Stimulated activated CD4-positive, alpha-beta T cell treated with anti-CD3 and anti-CD28 coated beads, Interleukin-2, amount 100 ng/mL, for 24 hours (primary cell): Measurements from ENCODE around the gene BPIFB4.
"Not testable (repeated sequence)": the region's sequence is repeated elsewhere in the genome, so short reads cannot be mapped to it uniquely, and the experiment has no call there.

ENCODE experiments used
- DNase-seq, 2 donors: peaks; one replicate each; pipeline ENCODE4 v3.0.0-alpha.2; 2020

Gene BPIFB4

DNA sequence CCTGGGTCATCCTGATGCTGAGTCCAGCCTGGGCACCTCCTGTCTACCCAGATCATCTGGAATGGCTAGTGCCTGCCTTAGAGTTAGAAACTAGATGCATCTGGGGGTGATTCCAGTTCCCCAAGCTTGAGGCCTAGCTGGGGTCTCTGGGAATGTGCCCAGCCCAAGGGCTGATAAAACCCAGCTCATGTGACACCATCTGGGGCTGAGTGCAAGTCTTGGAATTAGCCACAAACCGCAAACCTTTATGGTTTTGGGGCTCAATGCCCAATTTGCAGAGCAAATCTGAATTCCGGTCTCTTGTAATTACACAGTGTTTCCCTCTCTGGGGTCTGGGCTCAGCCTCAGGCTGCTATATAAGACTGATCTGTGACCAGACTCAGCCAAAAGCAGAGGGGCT, at the start of gene BPIFB4:
Gene BPIFB4 (plus strand): TSS at position 385 of the 400 bp plus-strand sequence. CDS start 1,884 bp downstream, outside the sequence.
- no peak for DNase-seq

DNA sequence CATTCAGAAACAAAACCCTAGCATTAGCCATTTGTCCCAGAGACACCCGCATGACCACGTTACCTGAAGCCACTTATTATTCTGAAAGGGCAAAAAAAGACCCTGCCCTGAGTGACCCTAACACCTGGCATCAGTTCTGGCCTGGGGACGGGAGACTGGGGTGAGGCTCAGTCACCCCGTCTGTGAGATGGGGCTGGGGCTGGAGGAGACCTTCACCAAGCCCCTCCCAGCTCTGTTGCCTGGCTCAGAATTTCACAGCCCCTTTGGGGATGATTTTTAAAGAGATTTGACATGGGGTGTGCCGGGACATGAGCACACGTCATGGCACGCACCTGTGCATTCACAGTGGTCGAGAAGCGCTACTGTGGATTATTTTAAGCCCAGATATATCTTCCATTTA, 49.4 kb upstream of the BPIFB4 start:
- no peak for DNase-seq

GRCh38 chr20:33030569-33030968, 48.9 kb upstream of the BPIFB4 start:
- DNase-seq, result no peak

DNA sequence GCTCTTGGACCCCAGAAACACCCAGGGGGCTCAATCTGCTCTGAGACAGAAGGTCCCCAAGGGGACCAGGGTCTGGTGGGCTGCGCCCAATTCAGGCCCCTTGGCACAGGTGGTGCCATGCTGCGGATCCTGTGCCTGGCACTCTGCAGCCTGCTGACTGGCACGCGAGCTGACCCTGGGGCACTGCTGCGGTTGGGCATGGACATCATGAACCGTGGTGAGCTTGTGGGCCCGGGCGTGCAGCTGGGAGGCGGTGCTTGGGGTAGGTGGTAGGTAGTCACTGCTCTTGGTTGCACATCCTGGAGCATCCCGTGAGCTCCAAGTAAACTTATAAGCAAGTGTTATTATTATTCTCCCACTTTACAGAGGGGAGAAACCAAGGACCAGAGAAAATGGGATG, 47.9 kb upstream of the BPIFB4 start, which contains the start of gene BPIFB6:
Gene BPIFB6 (plus strand): TSS at position 118 of the 400 bp plus-strand sequence. CDS start 0 bp downstream, at position 118.
- no peak for DNase-seq

- no peak for DNase-seq
Measured at GRCh38 chr20:33032555-33032954, 46.9 kb upstream of the BPIFB4 start.

- no peak for DNase-seq
Measured at GRCh38 chr20:33033381-33033780, 46.1 kb upstream of the BPIFB4 start.

DNA sequence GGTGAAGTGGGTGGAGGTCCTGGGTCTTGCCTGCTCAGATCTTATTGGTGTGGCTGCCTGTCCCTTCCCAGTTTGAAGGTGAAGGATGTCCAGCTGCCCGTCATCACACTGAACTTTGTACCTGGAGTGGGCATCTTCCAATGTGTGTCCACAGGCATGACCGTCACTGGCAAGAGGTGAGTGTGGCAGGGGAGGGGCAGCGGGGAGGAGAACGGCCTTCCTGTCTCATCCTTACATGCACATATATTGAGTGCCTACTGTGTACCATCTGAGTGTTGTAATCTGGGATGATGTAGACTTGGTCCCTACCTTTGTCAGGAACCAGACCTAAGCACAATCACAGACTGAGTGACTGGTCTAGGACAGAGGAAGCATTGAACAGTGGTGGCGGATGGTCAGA, 45.3 kb upstream of the BPIFB4 start:
- no peak for DNase-seq

- DNase-seq, result no peak
Measured at GRCh38 chr20:33034901-33035492, 44.4 kb upstream of the BPIFB4 start.

GRCh38 chr20:33037456-33037855, 42.0 kb upstream of the BPIFB4 start:
- DNase-seq, result no peak

DNA sequence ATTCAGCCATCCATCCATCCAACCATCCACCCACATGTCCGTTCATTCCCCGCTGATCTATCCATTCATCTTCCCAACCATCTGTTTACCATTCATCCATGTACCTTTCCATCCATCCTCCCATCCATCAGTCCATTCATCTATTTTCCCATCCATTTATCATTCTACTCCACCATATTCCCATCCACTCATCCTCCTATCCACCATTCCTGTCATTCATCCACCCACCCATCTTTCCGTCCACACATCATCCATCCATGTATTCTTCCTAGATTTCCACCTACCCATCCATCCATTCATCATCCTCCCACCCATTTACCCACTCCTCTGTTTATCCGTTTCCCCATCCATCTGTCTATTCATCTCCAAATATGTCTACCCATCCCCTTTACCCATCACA, 41.2 kb upstream of the BPIFB4 start:
- no peak for DNase-seq

DNA sequence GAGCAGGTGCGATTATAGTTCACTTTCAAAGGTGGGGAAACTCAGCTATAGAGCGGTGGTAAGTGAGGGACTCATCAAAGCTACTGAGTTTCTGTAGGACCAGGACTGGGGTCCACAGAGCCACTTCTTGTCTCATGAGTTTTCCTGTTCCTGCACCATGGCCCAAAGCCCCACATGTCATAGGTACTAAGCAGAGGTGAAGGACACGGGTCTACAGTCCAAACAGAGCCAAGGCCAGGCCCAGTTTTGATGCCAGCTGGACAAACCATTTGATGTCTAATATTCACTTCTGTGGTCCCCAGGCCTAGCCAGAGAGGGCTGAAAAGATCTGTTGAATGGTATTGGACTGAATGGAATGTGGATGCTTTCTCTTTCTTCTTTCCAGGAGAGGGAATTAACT, 37.0 kb upstream of the BPIFB4 start:
- DNase-seq, result no peak

DNA sequence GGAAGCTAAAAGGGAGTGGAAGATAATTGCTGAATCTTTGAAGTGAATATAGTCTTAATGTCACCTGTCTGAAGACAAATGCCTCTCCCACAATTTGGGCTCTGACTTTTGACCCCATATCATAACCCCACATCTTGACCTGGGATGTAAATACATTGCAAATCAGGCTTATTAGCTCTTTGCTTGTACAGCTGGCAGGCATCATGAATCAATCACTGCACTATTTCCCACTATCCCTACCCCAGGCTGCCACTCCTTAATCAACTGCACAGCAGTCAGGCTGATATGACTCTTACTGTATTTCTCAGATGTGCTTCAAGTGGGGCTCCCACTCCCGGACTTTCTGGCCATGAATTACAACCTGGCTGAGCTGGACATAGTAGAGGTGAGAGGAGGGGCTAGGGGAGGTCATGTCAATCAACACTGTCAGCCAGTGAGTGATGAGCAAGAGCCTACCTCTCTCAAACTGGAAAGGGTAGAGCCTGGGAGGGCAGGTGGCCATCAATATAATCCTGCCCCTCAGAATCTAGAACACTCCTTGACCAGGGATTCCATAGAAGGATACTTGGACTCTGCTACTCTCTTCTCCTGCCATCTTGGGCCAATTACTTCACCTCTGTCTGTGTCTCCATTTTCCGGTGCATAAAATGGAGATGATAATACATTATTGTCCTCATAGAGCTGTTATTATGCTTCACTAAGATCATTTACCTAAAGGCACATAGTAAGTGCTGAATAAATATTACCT, 36.3 kb upstream of the BPIFB4 start:
- no peak for DNase-seq

DNA sequence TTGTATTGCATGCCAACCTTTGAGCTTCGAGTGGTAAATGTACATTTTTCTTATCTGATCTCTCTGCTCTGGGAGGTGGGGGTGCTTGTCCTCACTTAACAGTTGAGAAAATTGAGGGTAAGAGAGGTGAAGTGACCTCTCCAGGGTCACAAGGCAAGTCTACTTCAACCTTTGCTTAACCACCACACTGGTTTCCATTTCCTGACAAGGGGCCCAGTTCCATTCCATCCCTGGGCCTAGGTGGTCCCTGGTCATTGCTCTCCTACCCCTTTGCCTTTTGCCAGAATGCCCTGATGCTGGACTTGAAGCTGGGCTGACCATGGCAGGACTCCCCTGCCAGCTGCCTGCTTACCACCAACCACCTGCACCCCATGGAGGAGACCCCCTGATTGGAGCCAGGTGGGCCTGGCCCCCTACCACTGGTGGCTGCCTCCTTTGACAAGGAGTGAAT, 35.7 kb upstream of the BPIFB4 start:
- no peak for DNase-seq

- DNase-seq, result not testable (repeated sequence)
Measured at GRCh38 chr20:33045129-33045721, 34.2 kb upstream of the BPIFB4 start.

DNA sequence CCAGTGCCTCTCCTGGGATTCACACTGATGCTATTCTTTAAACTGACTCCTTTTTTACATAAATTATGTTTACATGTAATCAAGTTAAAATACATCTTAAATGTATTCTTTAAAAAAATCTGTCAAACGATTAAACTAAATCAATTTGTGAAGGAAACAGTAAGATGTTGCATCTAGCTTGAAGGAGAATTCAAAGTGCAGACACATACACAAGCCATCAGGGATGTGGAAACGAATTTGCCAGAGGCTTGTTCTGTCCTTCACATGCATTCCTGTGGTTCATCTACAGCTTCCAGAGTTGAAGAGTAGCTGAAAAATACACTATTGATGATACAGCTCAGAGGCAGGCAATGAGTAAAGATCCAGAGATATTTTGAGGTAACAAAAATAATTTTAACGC, 33.0 kb upstream of the BPIFB4 start:
- no peak for DNase-seq

DNA sequence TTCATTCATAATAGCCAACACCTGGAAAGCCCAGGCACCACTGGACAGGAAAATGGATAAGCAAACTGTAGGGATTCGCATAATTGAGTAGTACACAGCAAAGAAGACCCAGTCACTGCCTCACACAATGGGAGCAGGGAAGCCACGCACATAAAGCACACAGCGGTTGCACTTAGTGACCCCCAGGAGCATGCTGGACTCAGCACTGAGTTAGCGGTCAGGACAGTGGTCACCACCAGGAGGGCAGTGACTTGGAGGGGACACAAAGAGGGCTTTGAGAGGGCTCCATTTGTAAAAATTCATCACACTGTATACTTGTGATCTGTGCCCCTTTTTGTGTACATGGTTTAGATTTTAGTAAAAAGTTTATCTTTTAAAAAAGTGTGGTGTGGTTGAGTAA, 28.1 kb upstream of the BPIFB4 start:
- DNase-seq, result no peak

DNA sequence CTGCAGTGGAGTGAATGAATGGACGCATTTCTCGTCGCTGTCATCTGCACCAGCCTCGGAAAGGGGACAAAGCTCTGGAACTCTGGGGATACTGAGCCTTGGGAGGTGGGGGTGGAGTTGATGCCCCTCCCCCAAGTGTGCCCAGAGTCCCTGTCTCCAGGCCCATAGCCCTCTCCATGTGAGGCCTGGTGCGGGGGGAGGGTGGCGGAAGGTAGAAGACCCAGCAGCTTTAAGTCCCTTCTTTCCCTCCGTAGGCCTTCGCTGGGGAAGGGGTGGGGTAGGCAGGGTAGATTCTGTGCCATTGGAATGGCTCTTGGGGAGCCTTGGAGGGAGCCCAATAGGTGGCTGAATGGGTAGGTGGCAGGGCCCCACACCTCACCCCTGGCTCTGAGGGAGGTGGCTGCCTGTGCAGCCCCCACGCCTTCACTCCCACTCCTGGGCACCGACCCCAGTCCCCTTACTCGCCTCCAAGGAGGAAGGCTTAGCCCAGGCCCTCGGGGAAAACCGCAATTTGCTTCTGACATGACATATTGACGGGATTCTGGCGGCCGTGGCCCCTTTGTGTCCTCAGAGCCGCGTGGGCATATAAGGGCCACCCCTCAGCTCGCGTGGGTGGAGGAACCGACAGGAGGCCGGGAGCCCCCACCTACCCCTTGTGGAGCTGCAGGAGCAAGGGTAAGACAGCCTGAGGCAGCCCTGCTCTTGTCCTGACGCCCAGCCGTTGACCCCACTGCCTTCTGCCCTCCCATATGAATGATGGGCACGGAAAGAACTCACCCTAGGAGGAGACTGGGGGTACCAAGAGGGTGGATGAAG, 25.9 kb upstream of the BPIFB4 start, which contains the start of gene BPIFB3:
Gene BPIFB3 (plus strand): TSS at position 613 of the 816 bp plus-strand sequence. CDS start 1,533 bp downstream, outside the sequence.
- DNase-seq, result no peak

GRCh38 chr20:33054381-33054780, 25.1 kb upstream of the BPIFB4 start:
- no peak for DNase-seq

DNA sequence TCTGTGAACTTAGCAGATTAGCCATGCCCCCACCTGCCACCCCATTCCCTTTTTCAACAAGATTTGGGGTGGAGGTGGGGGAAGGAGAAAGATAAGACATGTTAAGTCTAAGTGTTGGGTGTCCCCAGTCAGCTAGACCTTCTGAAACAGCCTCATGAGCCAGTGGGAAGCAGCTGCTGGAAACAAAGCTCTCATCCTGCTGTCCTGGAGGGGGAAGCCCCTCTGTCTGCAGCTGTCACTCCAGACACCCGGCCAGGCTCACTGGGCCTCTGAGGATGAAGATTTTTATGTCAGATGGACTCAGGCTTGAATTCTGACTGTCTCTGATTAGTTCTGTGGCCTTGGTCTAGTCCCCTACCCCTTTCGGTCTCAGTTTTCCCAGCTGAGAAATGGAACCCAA, 24.7 kb upstream of the BPIFB4 start:
- DNase-seq, result no peak

- no peak for DNase-seq
Measured at GRCh38 chr20:33059136-33059535, 20.3 kb upstream of the BPIFB4 start.

DNA sequence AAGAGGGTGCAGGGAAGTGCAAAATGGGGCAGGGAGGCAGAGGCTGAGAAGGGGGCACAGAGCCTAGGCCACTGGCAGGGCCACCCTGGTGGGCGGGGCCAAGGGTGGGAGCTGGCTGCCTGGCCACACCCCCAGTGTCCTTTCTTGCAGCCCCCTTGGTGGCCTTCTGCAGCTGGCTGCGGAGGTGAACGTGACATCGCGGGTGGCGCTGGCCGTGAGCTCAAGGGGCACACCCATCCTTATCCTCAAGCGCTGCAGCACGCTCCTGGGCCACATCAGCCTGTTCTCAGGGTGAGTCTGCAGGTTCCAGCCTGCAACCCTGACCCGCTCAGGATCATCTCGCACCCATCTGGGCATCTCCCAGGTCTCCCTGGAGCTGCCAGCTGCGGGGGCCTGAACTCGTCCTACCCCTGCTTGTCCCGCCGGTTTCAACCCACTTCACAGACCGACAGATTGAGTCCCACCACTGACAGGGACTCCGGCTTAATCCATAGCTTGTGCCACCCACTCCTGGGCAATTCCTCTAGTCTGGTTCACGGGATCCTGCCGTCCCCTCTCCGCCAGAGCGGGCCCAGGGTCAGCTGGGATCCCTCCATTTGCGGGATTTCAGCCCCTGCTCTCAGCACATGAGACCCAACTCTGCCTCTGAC, 19.6 kb upstream of the BPIFB4 start:
- DNase-seq, result no peak

- no peak for DNase-seq
Measured at GRCh38 chr20:33061658-33062028, 17.8 kb upstream of the BPIFB4 start.
